T-helper 2 cell (primary cell): ENCODE data around the gene MED12.

Experiments
- DNase-seq, 5 experiments: peaks; one replicate each; pipeline versions ENCODE4 v3.0.0 to v3.0.0-alpha.2; 2012 to 2022

Gene MED12

GRCh38 chrX:71107762-71108360, 10.5 kb upstream of the MED12 start:
- DNase-seq, result peak in 2 of 5 experiments; percentile 51 to 84

GRCh38 chrX:71109051-71109450, 9.3 kb upstream of the MED12 start:
- DNase-seq, result peak in 1 of 5 experiments; percentile 38

- DNase-seq, result peak; percentile 32 to 95 (median 72)
Observed at GRCh38 chrX:71111141-71111843, 7.1 kb upstream of the MED12 start, which contains the start of gene IL2RG. Gene IL2RG, minus strand, starts transcription at chrX:71111577. Its CDS starts 38 bp downstream, at chrX:71111539.

GRCh38 chrX:71111921-71112431, 6.4 kb upstream of the MED12 start:
- DNase-seq, result peak in 2 of 5 experiments; percentile 60 to 67

- no peak for DNase-seq
Observed at GRCh38 chrX:71117358-71117757, 1.0 kb upstream of the MED12 start.

- no peak for DNase-seq
Observed at GRCh38 chrX:71118985-71119535, 664 bp downstream of the MED12 start.

- DNase-seq, result no peak
Observed at GRCh38 chrX:71128166-71128833, 9.9 kb downstream of the MED12 start.

GRCh38 chrX:71128915-71129765, 10.7 kb downstream of the MED12 start:
- DNase-seq, result peak; percentile 47 to 74 (median 64)

GRCh38 chrX:71131510-71131909, 13.1 kb downstream of the MED12 start:
- no peak for DNase-seq

GRCh38 chrX:71140440-71140839, 22.0 kb downstream of the MED12 start:
- peak in 1 of 5 experiments; percentile 6 for DNase-seq

- no peak for DNase-seq
Observed at GRCh38 chrX:71143508-71143907, 25.1 kb downstream of the MED12 start.

- DNase-seq, result no peak
Observed at GRCh38 chrX:71144651-71145050, 26.3 kb downstream of the MED12 start, which contains the start of gene NLGN3. Gene NLGN3, plus strand, starts transcription at chrX:71144841. Its CDS starts 2,909 bp downstream, at chrX:71147750.

GRCh38 chrX:71147496-71148277, 29.3 kb downstream of the MED12 start:
- DNase-seq, result no peak

GRCh38 chrX:71148278-71148663, 29.9 kb downstream of the MED12 start:
- no peak for DNase-seq

- DNase-seq, result no peak
Observed at GRCh38 chrX:71151366-71151765, 33.0 kb downstream of the MED12 start.

GRCh38 chrX:71154196-71154595, 35.8 kb downstream of the MED12 start:
- DNase-seq, result no peak

- DNase-seq, result no peak
Observed at GRCh38 chrX:71154641-71155040, 36.2 kb downstream of the MED12 start.

GRCh38 chrX:71158603-71159002, 40.2 kb downstream of the MED12 start:
- no peak for DNase-seq

- peak in 1 of 5 experiments; percentile 46 for DNase-seq
Observed at GRCh38 chrX:71159335-71159734, 40.9 kb downstream of the MED12 start.

GRCh38 chrX:71160475-71160874, 42.1 kb downstream of the MED12 start:
- DNase-seq, result no peak

- DNase-seq, result no peak
Observed at GRCh38 chrX:71162981-71163380, 44.6 kb downstream of the MED12 start.
